ENCODE data around the gene PTOV1.
A peak's percentile ranks its signal among the peaks of the same experiment; 100 is the strongest.

Gene PTOV1

GRCh38 chr19:49850221-49850486, 805 bp upstream of the PTOV1 start:
- H3K27ac ChIP-seq = peak overlapping the region; percentile 96

DNA sequence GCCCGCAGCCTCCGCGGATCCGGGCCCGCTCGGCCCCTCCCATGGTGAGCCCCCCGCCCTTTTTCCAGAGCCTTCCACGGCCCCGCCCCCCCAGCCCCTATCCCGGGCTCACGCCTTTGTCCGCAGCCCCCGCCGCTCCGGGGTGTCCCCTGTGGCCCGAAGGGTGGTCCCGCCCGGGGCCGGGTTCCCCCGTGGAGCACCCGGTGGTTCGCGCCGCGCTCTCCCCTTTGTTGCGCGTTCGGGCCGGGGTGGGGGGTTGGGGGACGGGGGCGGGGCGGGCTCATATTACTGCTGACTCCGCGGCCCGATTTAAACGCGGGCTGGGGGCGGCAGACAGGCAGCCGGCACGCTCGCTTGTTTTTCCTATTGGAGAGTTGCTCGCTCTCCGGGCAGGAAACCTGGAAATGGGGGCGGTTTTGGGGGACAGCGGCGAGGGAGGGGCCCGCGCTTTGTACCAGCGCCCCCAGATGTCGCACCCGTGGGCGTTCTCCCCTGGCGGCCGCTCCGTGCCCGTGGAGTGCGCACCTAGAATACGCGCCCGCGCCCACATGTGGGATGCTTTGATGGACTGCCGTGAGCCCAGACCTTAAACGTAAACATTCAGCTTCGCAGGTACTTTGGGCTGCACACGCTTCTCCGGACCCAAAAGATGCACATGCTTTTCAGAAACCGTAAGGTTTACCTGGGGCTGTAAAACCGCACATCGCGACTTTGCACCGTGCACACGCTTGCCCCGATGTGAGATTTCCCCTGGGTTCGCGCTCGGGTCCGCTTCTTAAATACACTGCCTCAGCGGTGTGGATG, 699 bp downstream of the PTOV1 start:
- TF ChIP-seq CTCF (IDR thresholded peaks at IDR 0.05) (no peak), ZFX (IDR thresholded peaks at IDR 0.05; ENCODE audit: borderline replicate concordance) (no peak)
- peak overlapping the region; percentile 96 for H3K27ac ChIP-seq

More at GRCh38 chr19:49850221-49850486, 805 bp upstream of the PTOV1 start:
- TF ChIP-seq CTCF (IDR thresholded peaks at IDR 0.05) (no peak), ZFX (IDR thresholded peaks at IDR 0.05; ENCODE audit: borderline replicate concordance) (no peak)

DNA sequence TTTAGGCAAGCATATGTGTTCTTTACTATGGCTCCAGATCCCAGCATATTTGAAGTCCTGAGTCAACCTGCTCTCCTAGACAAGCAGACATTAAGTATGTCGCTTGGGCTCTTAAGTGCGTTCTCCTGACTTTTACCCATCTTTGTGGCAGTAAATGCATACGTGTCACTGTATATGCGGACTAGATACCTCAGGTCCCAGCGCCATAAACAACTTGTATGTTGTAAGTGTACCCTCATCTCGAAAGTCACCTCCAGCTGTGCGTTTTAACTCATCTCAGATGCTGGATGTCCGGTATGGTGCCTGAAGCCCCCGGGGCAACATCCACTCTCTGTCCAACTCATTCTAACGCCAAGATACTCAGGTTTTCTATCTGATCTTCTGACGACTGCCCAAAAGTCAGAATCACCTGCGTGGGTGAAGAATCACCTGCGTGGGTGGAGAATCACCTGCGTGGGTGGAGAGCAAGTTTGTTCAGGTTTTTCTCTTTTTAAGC, 1.7 kb downstream of the PTOV1 start:
- TF ChIP-seq CTCF (IDR thresholded peaks at IDR 0.05) (no peak), ZFX (IDR thresholded peaks at IDR 0.05; ENCODE audit: borderline replicate concordance) (no peak)

DNA sequence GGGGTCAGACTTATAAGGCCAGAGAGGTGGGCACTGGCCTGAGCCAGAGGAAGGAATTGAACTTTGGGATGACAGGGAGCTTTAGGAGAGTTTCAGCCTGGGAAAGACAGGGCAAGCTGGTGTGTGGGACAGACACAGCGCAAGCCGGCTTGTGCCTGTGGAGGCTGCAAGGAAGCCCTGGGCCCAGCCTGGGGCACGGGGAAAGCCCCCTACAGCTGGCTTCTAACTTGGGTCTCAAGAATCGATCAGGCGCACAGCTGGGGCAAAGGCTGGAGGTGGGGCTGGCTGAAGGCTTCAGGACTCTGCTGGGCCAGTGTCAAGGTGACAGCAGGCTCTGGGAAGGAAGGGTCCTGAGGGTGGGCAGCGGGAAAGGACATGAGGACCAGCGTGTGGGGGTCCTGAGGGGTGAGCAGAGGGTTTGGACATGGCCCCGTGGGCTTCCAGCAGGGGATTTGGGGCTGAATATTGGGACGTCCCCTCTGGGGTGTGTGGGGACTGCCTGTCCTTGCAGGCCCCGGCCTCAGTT, 3.0 kb downstream of the PTOV1 start:
- no peak for TF ChIP-seq ZFX (IDR thresholded peaks at IDR 0.05; ENCODE audit: borderline replicate concordance)
- no peak for TF ChIP-seq CTCF (IDR thresholded peaks at IDR 0.05)
- H3K27ac ChIP-seq = peak overlapping the region; percentile 96

More for the DNA sequence above, 1.7 kb downstream of the PTOV1 start:
- H3K27ac ChIP-seq = peak overlapping the region; percentile 96

DNA sequence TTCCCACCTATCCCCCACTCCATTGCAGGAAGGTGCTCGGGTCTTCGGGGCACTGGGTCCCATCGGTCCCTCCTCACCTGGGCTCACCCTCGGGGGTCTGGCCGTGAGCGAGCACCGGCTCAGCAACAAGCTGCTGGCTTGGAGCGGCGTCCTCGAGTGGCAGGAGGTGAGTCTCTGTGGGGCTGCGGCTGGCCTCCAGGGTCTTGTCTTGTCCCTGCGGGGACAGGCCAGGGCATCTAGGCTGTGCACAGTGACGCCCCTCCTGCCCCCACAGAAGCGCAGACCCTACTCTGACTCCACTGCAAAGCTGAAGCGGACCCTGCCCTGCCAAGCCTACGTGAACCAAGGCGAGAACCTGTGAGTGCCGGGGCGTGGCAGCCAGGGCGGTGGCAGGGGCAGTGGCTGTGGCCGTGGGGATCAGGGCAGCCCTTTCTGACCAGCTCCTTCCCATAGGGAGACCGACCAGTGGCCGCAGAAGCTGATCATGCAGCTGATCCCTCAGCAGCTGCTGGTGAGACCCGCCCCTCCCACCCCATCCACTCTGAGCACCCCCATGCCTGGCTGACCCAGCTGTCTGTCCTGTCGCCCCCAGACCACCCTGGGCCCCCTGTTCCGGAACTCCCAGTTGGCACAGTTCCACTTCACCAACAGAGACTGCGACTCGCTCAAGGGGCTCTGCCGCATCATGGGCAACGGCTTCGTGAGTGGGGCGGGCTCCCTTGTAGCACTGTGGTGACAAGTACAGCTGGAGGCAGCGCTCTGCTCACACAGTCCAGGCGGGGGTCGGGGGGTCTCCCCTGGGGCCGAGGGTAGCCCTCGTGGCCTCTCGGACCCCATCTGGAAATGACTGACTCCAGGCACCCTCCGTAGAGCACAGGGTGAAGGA, 3.7 kb downstream of the PTOV1 start:
- TF ChIP-seq ZFX (IDR thresholded peaks at IDR 0.05; ENCODE audit: borderline replicate concordance) (no peak), CTCF (IDR thresholded peaks at IDR 0.05) (no peak)
- H3K27ac ChIP-seq = peak overlapping the region; percentile 96

- H3K27ac ChIP-seq = peak overlapping the region; percentile 96
Observed at GRCh38 chr19:49855277-49855675, 4.3 kb downstream of the PTOV1 start.

More at GRCh38 chr19:49855277-49855675, 4.3 kb downstream of the PTOV1 start:
- TF ChIP-seq ZFX (IDR thresholded peaks at IDR 0.05; ENCODE audit: borderline replicate concordance) (no peak), CTCF (IDR thresholded peaks at IDR 0.05) (no peak)

Data from 22Rv1 (cell line).